CD4-positive, alpha-beta memory T cell (primary cell): ENCODE measurements around the gene EID2B. TPM values are rescaled to one million over a fixed set of nuclear protein-coding genes. Genes with fewer than 3 reads are reported as not detected.

Experiments
- CTCF ChIA-PET: fragments of 350-600 bp; sonication (Branson Sonifier 250); formaldehyde crosslinking; loops from one replicate; lab custom pipeline; 2021; ENCODE audit warnings: inconsistent platforms; ENCODE audit not compliant: partially characterized antibody; lab: Charles Lee
- POLR2A ChIA-PET: fragments of 350-600 bp; sonication (Branson Sonifier 250); formaldehyde crosslinking; loops from one replicate; lab custom pipeline; 2021; ENCODE audit not compliant: partially characterized antibody; lab: Charles Lee
- DNase-seq, 5 donors: peaks; one replicate each; pipeline versions ENCODE4 v3.0.0 to v3.0.0-alpha.2; 2020 to 2022; ENCODE audit warnings: mixed read lengths in 1 of 5
- H3K27ac ChIP-seq: one replicate; pipeline ENCODE4 v1.7.0; 2013; ENCODE audit warnings: low read depth, low read length
- H3K27me3 ChIP-seq: 2 replicates; pipeline ENCODE4 v1.7.0; 2013; ENCODE audit warnings: mild to moderate bottlenecking, low read length, moderate library complexity; ENCODE audit not compliant: insufficient read depth
- H3K36me3 ChIP-seq: 2 replicates; pipeline ENCODE4 v1.7.0; 2013; ENCODE audit warnings: mild to moderate bottlenecking, low read length, moderate library complexity; ENCODE audit not compliant: insufficient read depth
- H3K4me1 ChIP-seq: 2 replicates; pipeline ENCODE4 v1.7.0; 2013; ENCODE audit warnings: mild to moderate bottlenecking, low read length, moderate library complexity; ENCODE audit not compliant: insufficient read depth
- H3K4me3 ChIP-seq, 2 donors: one replicate each; pipeline ENCODE4 v1.7.0; 2013; ENCODE audit warnings: low read length in 2 of 2, mild to moderate bottlenecking in 1 of 2
- H3K9me3 ChIP-seq, 2 donors: one replicate each; pipeline ENCODE4 v1.7.0; 2013; ENCODE audit warnings: low read length in 2 of 2, control low read depth in 1 of 2; ENCODE audit not compliant: control insufficient read depth in 1 of 2
- H3K27ac Mint-ChIP-seq, 7 donors: one replicate each; pipeline ENCODE4 v1.8.0; 2020 to 2021; ENCODE audit warnings: mixed read lengths in 7 of 7, mild to moderate bottlenecking in 6 of 7, inconsistent platforms in 3 of 7, moderate library complexity in 3 of 7
- H3K27me3 Mint-ChIP-seq, 2 donors: one replicate each; pipeline ENCODE4 v1.8.0; 2020 to 2021; ENCODE audit warnings: mixed read lengths in 2 of 2
- H3K36me3 Mint-ChIP-seq, 2 donors: one replicate each; pipeline ENCODE4 v1.8.0; 2020 to 2021; ENCODE audit warnings: mixed read lengths in 2 of 2, inconsistent platforms in 1 of 2, mild to moderate bottlenecking in 1 of 2
- H3K4me1 Mint-ChIP-seq, 4 donors: one replicate each; pipeline ENCODE4 v1.8.0; 2020 to 2021; ENCODE audit warnings: mixed read lengths in 4 of 4, mild to moderate bottlenecking in 1 of 4
- H3K4me3 Mint-ChIP-seq, 8 donors: one replicate each; pipeline ENCODE4 v1.8.0; 2020 to 2021; ENCODE audit warnings: mixed read lengths in 8 of 8, mild to moderate bottlenecking in 7 of 8, moderate library complexity in 6 of 8, inconsistent platforms in 3 of 8
- H3K9me3 Mint-ChIP-seq, 8 donors: one replicate each; pipeline ENCODE4 v1.8.0; 2020 to 2021; ENCODE audit warnings: mixed read lengths in 8 of 8, mild to moderate bottlenecking in 5 of 8, inconsistent platforms in 3 of 8, moderate library complexity in 1 of 8
- intact Hi-C: fragments of 100-400 bp; cut with micrococcal nuclease; formaldehyde crosslinking; loops from one replicate; pipeline ENCODE4 v1.15.1; 2023
- polyA plus RNA-seq, 2 donors: library from polyadenylated mRNA; unstranded; fragments of 300-500 nt; fragmentation: Illumina TruSeq; gene quantifications; one replicate each; pipeline ENCODE4 v1.2.3, GENCODE V29; 2021
- total RNA-seq, 2 experiments: library from RNA; stranded (reverse); gene quantifications; one replicate each; pipeline ENCODE4 v1.2.3, GENCODE V29; 2021

The EID2B gene
- total and polyA plus RNA-seq, 4 experiments from 2014 or later, result 6.1 to 8.8 (median 7.7) TPM

DNA sequence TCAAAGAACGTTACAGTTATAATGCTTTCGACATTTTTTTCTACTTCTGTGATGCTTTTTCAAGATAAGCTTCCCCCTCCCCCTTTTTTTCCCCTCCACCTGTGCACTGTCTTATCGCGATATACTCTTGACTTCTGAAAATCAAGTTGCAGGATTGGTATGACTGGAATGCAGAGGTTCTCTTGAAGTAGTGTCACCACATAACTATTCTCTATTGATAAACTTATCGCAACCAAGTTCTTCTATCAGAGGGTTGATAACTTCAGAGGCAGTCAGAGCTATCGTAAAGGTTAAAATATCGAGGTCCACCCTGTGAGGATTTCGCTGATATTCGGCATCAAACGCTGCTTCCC lies 6.5 kb upstream of the EID2B start:
- Mint-ChIP-seq H3K36me3 (peaks cover 0 to 7% of the 10 kb centered on the region in 2 donors), H3K27me3 (peaks cover 0 to 1% of the 10 kb centered on the region in 2 donors), H3K4me3 (peak overlapping the region; percentile 87 to 95 (median 92)), H3K4me1 (peaks cover 27 to 63% (median 45%) of the 10 kb centered on the region in 4 donors), H3K9me3 (no peaks in the 10 kb centered on the region), H3K27ac (peak overlapping the region; percentile 91 to 97 (median 94))
- no peaks in the 10 kb centered on the region for H3K27me3 ChIP-seq
- ChIA-PET POLR2A (interaction anchor here (0.6 to 2.5 kb wide), 11 partner anchors 11 to 204 kb away, joined by 3 to 17 read pairs (median 4); partner anchors contain the start of genes MED29, PAF1, RPS16 and SUPT5H), CTCF (interaction anchor here (1.0 to 2.1 kb wide), 5 partner anchors 12 to 417 kb away, joined by 3 to 11 read pairs (median 3); no protein-coding TSS in a partner anchor)
- DNase-seq, result no peak
- H3K9me3 ChIP-seq, result no peaks in the 10 kb centered on the region
- H3K36me3 ChIP-seq, result no peaks in the 10 kb centered on the region
- peak overlapping the region; percentile 15 to 67 for H3K4me3 ChIP-seq
- peaks cover 39% of the 10 kb centered on the region for H3K4me1 ChIP-seq
- intact Hi-C loops, result loop anchor here (10.0 kb wide), 1 partner anchor 214 kb away; the partner anchor contains the start of gene LRFN1
- peak overlapping the region; percentile 86 for H3K27ac ChIP-seq

DNA sequence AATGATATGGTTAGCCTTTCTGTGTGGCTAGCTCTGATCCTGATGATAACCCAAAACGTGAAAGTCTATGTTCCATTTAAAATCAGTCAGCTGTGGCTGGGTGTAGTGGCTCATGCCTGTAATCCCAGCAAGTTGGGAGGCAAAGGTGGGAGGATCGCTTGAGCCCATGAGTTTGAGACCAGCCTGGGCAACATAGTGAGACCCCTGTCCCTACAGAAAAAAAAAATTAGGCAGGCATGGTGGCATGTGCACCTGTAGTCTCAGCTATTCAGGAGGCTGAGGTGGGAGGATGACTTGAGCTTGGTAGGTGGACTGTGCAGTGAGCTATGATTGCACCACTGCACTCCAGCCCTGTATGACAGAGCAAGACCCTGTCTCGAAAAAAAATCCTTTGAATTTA lies 1.1 kb upstream of the EID2B start:
- intact Hi-C loops, result loop anchor here (2.0 to 10.0 kb wide), 4 partner anchors 36 to 411 kb away; partner anchors contain the start of genes DLL3 and LRFN1
- Histone ChIP-seq H3K27me3 (no peaks in the 10 kb centered on the region), H3K4me3 (no peak overlapping the region), H3K36me3 (no peaks in the 10 kb centered on the region), H3K9me3 (no peaks in the 10 kb centered on the region), H3K27ac (no peak overlapping the region), H3K4me1 (peaks cover 32% of the 10 kb centered on the region)
- peaks cover 0 to 3% of the 10 kb centered on the region in 2 donors for H3K36me3 Mint-ChIP-seq
- peaks cover 22 to 52% (median 37%) of the 10 kb centered on the region in 4 donors for H3K4me1 Mint-ChIP-seq
- H3K27me3 Mint-ChIP-seq, result no peaks in the 10 kb centered on the region
- no peaks in the 10 kb centered on the region for H3K9me3 Mint-ChIP-seq
- no peak for DNase-seq
- ChIA-PET CTCF (interaction anchor here (1.0 to 4.3 kb wide), 18 partner anchors 9 to 424 kb away, joined by 3 to 56 read pairs (median 6); partner anchors contain the start of genes RPS16 and SUPT5H), POLR2A (interaction anchor here (0.6 to 2.8 kb wide), 3 partner anchors 89 to 143 kb away, joined by 3 to 11 read pairs (median 4); partner anchors contain the start of genes MED29, PAF1, RPS16 and SUPT5H)
- H3K27ac Mint-ChIP-seq, result peak overlapping the region in 2 of 7 donors; percentile 10 to 35
- H3K4me3 Mint-ChIP-seq, result no peak overlapping the region

DNA sequence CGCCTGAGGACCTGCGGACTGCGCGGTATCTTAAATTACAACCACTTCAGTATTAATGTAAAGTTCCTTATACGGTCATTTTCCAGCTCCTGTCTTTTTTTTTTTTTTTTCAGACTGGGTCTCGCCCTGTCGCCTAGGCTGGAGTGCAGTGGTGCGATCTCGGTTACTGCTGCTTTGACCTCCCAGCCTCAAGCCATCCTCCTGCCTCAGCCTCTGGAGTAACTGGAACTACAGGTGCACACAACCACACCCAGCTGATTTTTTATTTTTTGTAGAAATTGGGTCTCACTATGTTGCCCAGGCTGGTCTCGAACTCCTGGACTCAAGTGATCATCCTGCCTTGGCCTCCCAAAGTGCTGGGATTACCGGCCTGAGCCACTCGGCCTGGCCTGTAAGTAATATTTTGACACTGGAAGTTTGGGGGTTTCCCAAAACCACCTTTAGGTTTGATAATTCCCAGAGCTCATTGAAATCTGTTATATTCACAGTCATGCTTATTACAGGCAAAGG lies 406 bp upstream of the EID2B start:
- ChIA-PET POLR2A (interaction anchor here (0.5 to 2.1 kb wide), 14 partner anchors 12 to 238 kb away, joined by 3 to 14 read pairs (median 4); partner anchors contain the start of genes MED29, PAF1, RPS16 and SUPT5H), CTCF (interaction anchor here (0.6 to 4.3 kb wide), 26 partner anchors 8 to 423 kb away, joined by 3 to 56 read pairs (median 5); partner anchors contain the start of genes MED29, PLEKHG2, RPS16 and SELENOV)
- Mint-ChIP-seq H3K27me3 (no peaks in the 10 kb centered on the region), H3K4me1 (peaks cover 17 to 50% (median 32%) of the 10 kb centered on the region in 4 donors), H3K27ac (peak overlapping the region; percentile 81 to 95 (median 92)), H3K4me3 (peak overlapping the region in 7 of 8 donors; percentile 91 to 96 (median 95)), H3K36me3 (peaks cover 6% of the 10 kb centered on the region in 2 donors), H3K9me3 (no peaks in the 10 kb centered on the region)
- Histone ChIP-seq H3K4me1 (peaks cover 25% of the 10 kb centered on the region), H3K27ac (peak overlapping the region; percentile 83), H3K4me3 (peak overlapping the region in 1 of 2 donors; percentile 92), H3K27me3 (no peaks in the 10 kb centered on the region), H3K36me3 (no peaks in the 10 kb centered on the region), H3K9me3 (no peaks in the 10 kb centered on the region)
- intact Hi-C loops, result loop anchor here (2.0 to 10.0 kb wide), 4 partner anchors 36 to 411 kb away; partner anchors contain the start of genes DLL3 and LRFN1
- no peak for DNase-seq

DNA sequence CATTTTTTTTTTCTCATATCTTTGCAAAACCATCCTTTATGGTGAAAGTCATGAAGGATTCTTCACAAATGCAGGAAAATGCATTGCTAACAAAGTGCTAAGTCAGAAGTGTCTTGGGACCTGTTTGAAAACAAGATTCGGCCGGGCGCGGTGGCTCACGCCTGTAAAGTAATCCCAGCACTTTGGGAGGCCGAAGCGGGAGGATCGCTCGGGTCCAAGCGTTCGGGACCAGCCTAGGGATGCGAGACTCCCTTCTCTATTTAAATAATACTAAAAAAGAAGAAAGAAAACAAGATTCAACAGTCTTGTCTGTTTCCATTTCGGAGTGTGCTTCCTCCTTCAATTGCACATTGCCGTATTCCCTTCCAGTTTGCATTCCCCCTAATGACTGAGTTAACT lies 819 bp downstream of the EID2B start:
- H3K4me3 Mint-ChIP-seq, result peak overlapping the region; percentile 91 to 96 (median 94)
- Histone ChIP-seq H3K27ac (peak overlapping the region; percentile 83), H3K36me3 (no peaks in the 10 kb centered on the region), H3K4me3 (peak overlapping the region; percentile 19 to 92), H3K27me3 (no peaks in the 10 kb centered on the region), H3K4me1 (peaks cover 20% of the 10 kb centered on the region), H3K9me3 (no peaks in the 10 kb centered on the region)
- H3K36me3 Mint-ChIP-seq, result peaks cover 6% of the 10 kb centered on the region in 2 donors
- H3K27me3 Mint-ChIP-seq, result no peaks in the 10 kb centered on the region
- ChIA-PET POLR2A (interaction anchor here (0.8 to 2.1 kb wide), 11 partner anchors 13 to 141 kb away, joined by 3 to 14 read pairs (median 5); partner anchors contain the start of genes MED29, PAF1, RPS16 and SUPT5H), CTCF (interaction anchor here (0.7 to 4.3 kb wide), 20 partner anchors 7 to 319 kb away, joined by 3 to 56 read pairs (median 6); partner anchors contain the start of genes GMFG, RPS16, SUPT5H and TIMM50)
- H3K9me3 Mint-ChIP-seq, result no peaks in the 10 kb centered on the region
- peak overlapping the region; percentile 79 to 90 (median 84) for H3K27ac Mint-ChIP-seq
- no peak for DNase-seq
- H3K4me1 Mint-ChIP-seq, result peaks cover 14 to 40% (median 24%) of the 10 kb centered on the region in 4 donors
- intact Hi-C loops, result loop anchor here (1.0 to 10.0 kb wide), 9 partner anchors 35 to 410 kb away; partner anchors contain the start of genes DLL3, LRFN1, PLEKHG2 and TIMM50

DNA sequence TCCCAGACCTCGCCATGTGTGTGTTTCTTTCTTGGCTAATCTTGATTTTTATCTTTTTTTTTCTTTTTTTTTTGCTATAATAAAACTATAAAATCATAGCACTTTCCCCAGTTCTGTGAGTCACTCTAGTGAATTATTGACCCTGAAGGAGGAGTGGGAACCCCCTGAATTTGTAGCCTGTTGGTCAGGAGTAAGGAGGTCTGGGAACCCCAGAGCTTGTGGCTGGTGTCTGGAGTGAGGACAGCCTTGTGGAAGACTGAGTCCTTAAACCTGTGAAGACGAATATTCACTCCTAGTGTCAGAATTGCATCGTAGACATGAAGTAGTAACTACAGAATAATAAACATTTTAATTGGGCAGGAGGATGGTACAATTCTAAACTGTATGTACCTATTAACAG lies 7.4 kb downstream of the EID2B start:
- Histone ChIP-seq H3K9me3 (no peaks in the 10 kb centered on the region), H3K27ac (no peak overlapping the region), H3K4me1 (no peaks in the 10 kb centered on the region), H3K36me3 (no peaks in the 10 kb centered on the region), H3K27me3 (no peaks in the 10 kb centered on the region), H3K4me3 (no peak overlapping the region)
- H3K4me1 Mint-ChIP-seq, result peaks cover 0 to 5% (median 3%) of the 10 kb centered on the region in 4 donors
- no peak overlapping the region for H3K4me3 Mint-ChIP-seq
- H3K27me3 Mint-ChIP-seq, result no peaks in the 10 kb centered on the region
- ChIA-PET CTCF (interaction anchor here (0.8 to 2.0 kb wide), 4 partner anchors 8 to 89 kb away, joined by 3 to 9 read pairs (median 4); partner anchors contain the start of genes EID2B and RPS16), POLR2A (interaction anchor here (0.6 kb wide), 1 partner anchor 448 kb away, joined by 5 read pairs; no protein-coding TSS in a partner anchor)
- DNase-seq, result no peak
- peaks cover 3 to 6% of the 10 kb centered on the region in 2 donors for H3K36me3 Mint-ChIP-seq
- intact Hi-C loops, result no loop called here
- H3K9me3 Mint-ChIP-seq, result no peaks in the 10 kb centered on the region
- H3K27ac Mint-ChIP-seq, result no peak overlapping the region

DNA sequence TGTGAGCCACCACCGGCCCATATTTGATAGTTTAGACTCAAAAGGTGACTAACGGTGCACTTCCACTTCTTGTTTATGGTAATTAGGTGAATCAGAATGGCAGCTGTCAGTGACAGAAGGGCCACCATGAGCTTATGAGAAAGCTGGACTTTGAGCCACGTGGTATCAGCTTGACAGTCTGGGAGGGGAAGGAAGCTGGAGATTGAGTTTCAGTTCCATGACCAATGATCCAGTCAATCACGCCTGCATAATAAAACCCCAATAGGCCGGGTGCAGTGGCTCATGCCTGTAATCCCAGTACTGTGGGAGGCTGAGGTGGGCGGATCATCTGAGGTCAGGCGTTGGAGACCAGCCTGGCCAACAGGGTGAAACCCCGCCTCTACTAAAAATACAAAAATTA lies 8.2 kb downstream of the EID2B start:
- Mint-ChIP-seq H3K4me1 (peaks cover 0 to 5% (median 2%) of the 10 kb centered on the region in 4 donors), H3K27ac (peak overlapping the region in 1 of 7 donors; percentile 36), H3K36me3 (peaks cover 3 to 6% of the 10 kb centered on the region in 2 donors), H3K9me3 (no peaks in the 10 kb centered on the region), H3K4me3 (no peak overlapping the region), H3K27me3 (no peaks in the 10 kb centered on the region)
- H3K4me3 ChIP-seq, result no peak overlapping the region
- no peaks in the 10 kb centered on the region for H3K9me3 ChIP-seq
- no peaks in the 10 kb centered on the region for H3K4me1 ChIP-seq
- ChIA-PET POLR2A (no interaction called here), CTCF (interaction anchor here (0.8 to 2.0 kb wide), 4 partner anchors 9 to 89 kb away, joined by 3 to 9 read pairs (median 4); partner anchors contain the start of genes EID2B and RPS16)
- H3K27me3 ChIP-seq, result no peaks in the 10 kb centered on the region
- no peaks in the 10 kb centered on the region for H3K36me3 ChIP-seq
- intact Hi-C loops, result no loop called here
- no peak for DNase-seq
- no peak overlapping the region for H3K27ac ChIP-seq
